ENCODE data around the gene OR2G3. TPM values are rescaled to one million over a fixed set of nuclear protein-coding genes. Genes with fewer than 3 reads are reported as not detected.

Gene OR2G3
- total and polyA plus RNA-seq, 9 of the 15 experiments (the other 6 are each of a cell fraction or from before 2014, with no cell fraction given), result not detected

- Histone ChIP-seq H3K9me3 (replicated peaks; ENCODE audit: control insufficient read depth, insufficient read depth, low read depth, low read length) (no peaks in the 10 kb centered on the region), H3K4me3 (no peak overlapping the region), H4K20me1 (replicated peaks; ENCODE audit: control insufficient read depth, insufficient read depth, low read length) (no peaks in the 10 kb centered on the region), H3K9ac (ENCODE audit: insufficient read depth in 1 of 2, low read depth in 2 of 2, low read length in 2 of 2) (no peak overlapping the region), H3K9me1 (ENCODE audit: control insufficient read depth, insufficient read depth, low read length) (no peaks in the 10 kb centered on the region), H3K4me2 (ENCODE audit: insufficient read depth, low read length) (no peak overlapping the region), H3K36me3 (ENCODE audit: control insufficient read depth, insufficient read depth, low read length) (no peaks in the 10 kb centered on the region), H3K79me2 (ENCODE audit: control insufficient read depth, insufficient read depth, low read length) (no peaks in the 10 kb centered on the region), H3K27ac (ENCODE audit: extremely low read depth, low read depth, low read length) (no peak overlapping the region), H3K4me1 (replicated peaks in 1 of 2; ENCODE audit: control insufficient read depth in 2 of 2, insufficient read depth in 2 of 2, low read length in 2 of 2) (no peaks in the 10 kb centered on the region), H2AFZ (ENCODE audit: low read depth, low read length) (no peak overlapping the region), H3K27me3 (ENCODE audit: control insufficient read depth in 2 of 2, insufficient read depth in 2 of 2, low read length in 2 of 2) (no peaks in the 10 kb centered on the region)
- FAIRE-seq (no peak), DNase-seq (ENCODE audit: extremely low read depth in 1 of 4, low spot score in 3 of 4) (no peak), ATAC-seq (no peak)
- intact Hi-C loops (cut with micrococcal nuclease), result no loop called here
- WGBS (ENCODE audit: insufficient coverage, low coverage, missing lambda C conversion rate), result 2% methylated on average over 10 of the region's 10 CpGs
- CTCF ChIA-PET (ENCODE audit: low intra/inter-chr PET ratio), result no interaction called here
- POLR2A ChIA-PET, result no interaction called here
- in situ Hi-C loops (cut with MboI), result no loop called here
- TF ChIP-seq NUFIP1 (IDR thresholded peaks at IDR 0.05; ENCODE audit: partially characterized antibody) (no peak), MEF2A (IDR thresholded peaks at IDR 0.05; ENCODE audit: control insufficient read depth, low read depth, low read length) (no peak), KAT8 (IDR thresholded peaks at IDR 0.05; ENCODE audit: low read depth) (no peak), KAT7 (CRISPR knock-in tag; IDR thresholded peaks at IDR 0.05; ENCODE audit: borderline replicate concordance) (no peak), CCAR2 (IDR thresholded peaks at IDR 0.05; ENCODE audit: low read depth, low read length) (no peak), ZNF778 (CRISPR knock-in tag; IDR thresholded peaks at IDR 0.05) (no peak), ZNF583 (CRISPR knock-in tag; IDR thresholded peaks at IDR 0.05) (no peak), HMG20A (CRISPR knock-in tag; conservative IDR thresholded peaks at IDR 0.05) (no peak), MCM5 (IDR thresholded peaks at IDR 0.05; ENCODE audit: low read depth) (no peak), ZNF766 (CRISPR knock-in tag; conservative IDR thresholded peaks at IDR 0.05) (no peak)
- TF ChIP-seq, protein P1, sequence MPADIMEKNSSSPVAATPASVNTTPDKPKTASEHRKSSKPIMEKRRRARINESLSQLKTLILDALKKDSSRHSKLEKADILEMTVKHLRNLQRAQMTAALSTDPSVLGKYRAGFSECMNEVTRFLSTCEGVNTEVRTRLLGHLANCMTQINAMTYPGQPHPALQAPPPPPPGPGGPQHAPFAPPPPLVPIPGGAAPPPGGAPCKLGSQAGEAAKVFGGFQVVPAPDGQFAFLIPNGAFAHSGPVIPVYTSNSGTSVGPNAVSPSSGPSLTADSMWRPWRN (IDR thresholded peaks at IDR 0.05; ENCODE audit: low read depth), result no peak
- no TSS peak for BruUV-seq (replicated peaks)
Measured at GRCh38 chr1:247561711-247562110, 43.7 kb upstream of the OR2G3 start.
